Heart right ventricle (tissue), 16 donors: Measurements from ENCODE around the gene LRMDA. TPM values are rescaled to one million over a fixed set of nuclear protein-coding genes. Genes with fewer than 3 reads are reported as not detected.

ENCODE experiments used
- ATAC-seq, 8 donors: fragments of 200-7000 bp; cut with Tn5 transposase; one replicate each; pipeline ENCODE4 v1.9.1; 2020; ENCODE audit warnings: mild to moderate bottlenecking in 8 of 8, moderate library complexity in 8 of 8, moderate number of reproducible peaks in 1 of 8
- DNase-seq, 2 donors: peaks; one replicate each; pipeline ENCODE4 v3.0.0-alpha.2; 2020
- H3K27ac ChIP-seq, 10 donors: fragments of 200-600 bp; sonication (generic) in 2 of 10; one replicate each; pipeline versions ENCODE4 v1.5.0 to v1.8.0; 2020 to 2022; ENCODE audit warnings: mild to moderate bottlenecking in 3 of 10
- H3K27me3 ChIP-seq, 7 donors: fragments of 200-600 bp; one replicate each; pipeline ENCODE4 v1.8.0; 2021 to 2022; ENCODE audit warnings: mild to moderate bottlenecking in 2 of 7
- H3K36me3 ChIP-seq, 9 donors: fragments of 200-600 bp; sonication (generic) in 1 of 9; one replicate each; pipeline versions ENCODE4 v1.5.0 to v1.8.0; 2020 to 2022; ENCODE audit warnings: mild to moderate bottlenecking in 2 of 9
- H3K4me1 ChIP-seq, 9 donors: fragments of 200-600 bp; sonication (generic) in 1 of 9; one replicate each; pipeline versions ENCODE4 v1.5.0 to v1.8.0; 2020 to 2022; ENCODE audit warnings: mild to moderate bottlenecking in 4 of 9
- H3K4me3 ChIP-seq, 10 donors: fragments of 200-600 bp; sonication (generic) in 2 of 10; one replicate each; pipeline versions ENCODE4 v1.5.0 to v1.8.0; 2020 to 2022; ENCODE audit warnings: mild to moderate bottlenecking in 7 of 10, moderate library complexity in 2 of 10
- H3K9me3 ChIP-seq, 11 donors: fragments of 200-600 bp in 10 of 11; sonication (generic) in 2 of 11; one replicate each; pipeline versions ENCODE4 v1.5.0 to v1.8.0; 2013 to 2022; ENCODE audit warnings: mild to moderate bottlenecking in 2 of 11, control low read depth in 1 of 11, moderate library complexity in 1 of 11
- CTCF ChIP-seq, 9 donors: fragments of 200-600 bp; sonication (generic) in 2 of 9; IDR thresholded peaks; one replicate each; pipeline versions ENCODE4 v1.5.0 to v1.8.0; 2021 to 2022; ENCODE audit warnings: antibody characterized with exemption in 9 of 9, mild to moderate bottlenecking in 5 of 9, moderate library complexity in 1 of 9
- WGBS, 2 donors: extraction: QIAGEN DNeasy Blood & Tissue Kit; methylation state at CpG; one replicate each; pipeline ENCODE4 v1.1.7; 2013; ENCODE audit warnings: inconsistent platforms in 1 of 2; 5-methylcytosine and 5-hydroxymethylcytosine counted together
- intact Hi-C, 10 donors: fragments of 100-400 bp; cut with DNase I; formaldehyde crosslinking; loops; one replicate each; pipeline versions ENCODE4 v1.11.1 to v1.14.2; 2022
- polyA plus RNA-seq, 2 donors: library from polyadenylated mRNA; stranded (reverse); fragments of 200-250 nt; gene quantifications; one replicate each; pipeline ENCODE4 v1.2.3, GENCODE V29; 2013
- total RNA-seq, 10 donors: library from RNA; stranded (reverse); fragmentation: NEBNext Ultra II Directional in 3 of 10; extraction: Animal tissue kit (Norgen Biotek cat#: 25700) in 3 of 10; gene quantifications; one replicate each; pipeline versions ENCODE4 v1.2.1 to v1.2.4, GENCODE V29; 2021 to 2023
- donor health status: Arrhythmogenic right ventricular cardiomyopathy.
- donor health status: ischemic (EF 13 %, LVEDD 7.1; RV severe dilation, severe dysfunction).
- donor health status: healthy with polysubstance abuse.
- donor health status: DM: no; HTN: yes; CAD: no.
- donor health status: DM: no; HTN: no; CAD: no.
- donor health status: ischemic (EF 25% LVEDD 6.9; RV normal size, moderate dysfunction).
- donor health status: ischemic (EF 25% LVEDD 5.7; RV mildly dilated, moderate dysfunction).
- donor health status: healthy.
- donor health status: DM: yes; HTN: yes; CAD: no.
- donor health status: Ischemic cardiomyopathy.
- donor health status: ischemic (EF 35%, LVEDD 5.7; RV mildly dilated, moderate dysfunction).
- donor health status: nonischemic (EF 11% LVEDD 7.7; RV severe dilation, severe dysfunction).
- donor health status: DM: yes; HTN: yes; CAD: no.
- donor health status: PGD.
- donor health status: ischemic (EF 29% LVEDD 5.4; RV normal size, mild dysfunction).
- donor health status: nonischemic (EF 23%, LVEDD 6.1; RV moderate dilation, normal function).

Gene LRMDA
- total and polyA plus RNA-seq, 12 donors = 4.0 to 59.8 (median 12.7) TPM

GRCh38 chr10:75806186-75806585 lies 374.8 kb downstream of the LRMDA start:
- H3K27ac ChIP-seq = no peak overlapping the region
- DNase-seq (no peak), ATAC-seq (no peak)
- intact Hi-C loops = no loop called here
- no peaks in the 10 kb centered on the region for H3K27me3 ChIP-seq
- no peaks in the 10 kb centered on the region for H3K36me3 ChIP-seq
- no peaks in the 10 kb centered on the region for H3K9me3 ChIP-seq
- TF ChIP-seq CTCF (IDR thresholded peaks at IDR 0.05) = no peak
- WGBS, 2 donors = 92 to 97% methylated on average over 3 of the region's 3 CpGs
- H3K4me1 ChIP-seq = no peaks in the 10 kb centered on the region
- H3K4me3 ChIP-seq = no peak overlapping the region

- intact Hi-C loops = no loop called here
- 95% methylated on average over 5 of the region's 5 CpGs for WGBS, 2 donors
- H3K27me3 ChIP-seq = no peaks in the 10 kb centered on the region
These were observed 376.0 kb downstream of the LRMDA start for GRCh38 chr10:75807456-75807855.

GRCh38 chr10:75809003-75809402 lies 377.6 kb downstream of the LRMDA start:
- no peak overlapping the region for H3K27ac ChIP-seq
- no peak for TF ChIP-seq CTCF (IDR thresholded peaks at IDR 0.05)
- 81 to 98% methylated on average over 3 of the region's 3 CpGs for whole genome bisulfite sequencing, 2 donors
- no peaks in the 10 kb centered on the region for H3K4me1 ChIP-seq
- intact Hi-C loops = no loop called here
- no peak for ATAC-seq
- no peaks in the 10 kb centered on the region for H3K27me3 ChIP-seq
- H3K36me3 ChIP-seq = no peaks in the 10 kb centered on the region
- DNase-seq = no peak
- no peak overlapping the region for H3K4me3 ChIP-seq
- no peaks in the 10 kb centered on the region for H3K9me3 ChIP-seq

More at GRCh38 chr10:75807456-75807855, 376.0 kb downstream of the LRMDA start:
- H3K36me3 ChIP-seq = no peaks in the 10 kb centered on the region
- ATAC-seq (no peak), DNase-seq (no peak)
- H3K9me3 ChIP-seq = no peaks in the 10 kb centered on the region
- H3K4me1 ChIP-seq = no peaks in the 10 kb centered on the region
- no peak overlapping the region for H3K27ac ChIP-seq
- no peak for TF ChIP-seq CTCF (IDR thresholded peaks at IDR 0.05)
- no peak overlapping the region for H3K4me3 ChIP-seq

- no peak for ATAC-seq
- peaks cover 0 to 17% (median 0%) of the 10 kb centered on the region in 9 donors for H3K4me1 ChIP-seq
- H3K4me3 ChIP-seq = no peak overlapping the region
- no peak overlapping the region for H3K27ac ChIP-seq
- no peak for TF ChIP-seq CTCF (IDR thresholded peaks at IDR 0.05)
- DNase-seq = no peak
- no peaks in the 10 kb centered on the region for H3K27me3 ChIP-seq
- no peaks in the 10 kb centered on the region for H3K9me3 ChIP-seq
- H3K36me3 ChIP-seq = no peaks in the 10 kb centered on the region
- intact Hi-C loops = no loop called here
These were observed 382.6 kb downstream of the LRMDA start for GRCh38 chr10:75814014-75814413.

- no peaks in the 10 kb centered on the region for H3K36me3 ChIP-seq
- H3K9me3 ChIP-seq = no peaks in the 10 kb centered on the region
- intact Hi-C loops = no loop called here
- DNase-seq (no peak), ATAC-seq (no peak)
- TF ChIP-seq CTCF (IDR thresholded peaks at IDR 0.05) = no peak
- no peak overlapping the region for H3K4me3 ChIP-seq
- no peak overlapping the region for H3K27ac ChIP-seq
- H3K4me1 ChIP-seq = peaks cover 0 to 17% (median 0%) of the 10 kb centered on the region in 9 donors
- H3K27me3 ChIP-seq = no peaks in the 10 kb centered on the region
These were observed 383.6 kb downstream of the LRMDA start for GRCh38 chr10:75815066-75815465.
